HG03565 (cell line): ENCODE results near the gene LGR6.
"Not testable (repeated sequence)": the region's sequence is repeated elsewhere in the genome, so short reads cannot be mapped to it uniquely, and the experiment has no call there.

Experiments
- ATAC-seq: cut with Tn5 transposase; IDR thresholded peaks from one replicate; pipeline ENCODE4 v1.9.1; 2021; ENCODE audit warnings: mild to moderate bottlenecking, moderate library complexity; ENCODE audit not compliant: unreplicated experiment

The LGR6 gene

GRCh38 chr1:202317941-202318925, 124.6 kb downstream of the LGR6 start:
- ATAC-seq = no peak

GRCh38 chr1:202319381-202320080, 125.9 kb downstream of the LGR6 start:
- ATAC-seq = no peak

- no peak for ATAC-seq
Observed at GRCh38 chr1:202320081-202320405, 126.4 kb downstream of the LGR6 start.

GRCh38 chr1:202323731-202324130, 130.1 kb downstream of the LGR6 start:
- ATAC-seq = no peak

- no peak for ATAC-seq
Observed at GRCh38 chr1:202324646-202325045, 131.0 kb downstream of the LGR6 start.

- no peak for ATAC-seq
Observed at GRCh38 chr1:202329891-202330290, 136.3 kb downstream of the LGR6 start.

GRCh38 chr1:202333861-202334260, 140.3 kb downstream of the LGR6 start:
- ATAC-seq = no peak

GRCh38 chr1:202343652-202344349, 150.2 kb downstream of the LGR6 start:
- ATAC-seq = no peak

GRCh38 chr1:202348005-202348508, 154.5 kb downstream of the LGR6 start:
- no peak for ATAC-seq

- peak; percentile 92 for ATAC-seq
Observed at GRCh38 chr1:202348509-202349205, 155.1 kb downstream of the LGR6 start, which contains the start of gene PPP1R12B. TSS of gene PPP1R12B (plus strand) at chr1:202348699. CDS start at chr1:202348852, 153 bp downstream.

- no peak for ATAC-seq
Observed at GRCh38 chr1:202349206-202349928, 155.8 kb downstream of the LGR6 start.

GRCh38 chr1:202351725-202352124, 158.1 kb downstream of the LGR6 start:
- ATAC-seq = no peak

- ATAC-seq = not testable (repeated sequence)
Observed at GRCh38 chr1:202352583-202353197, 159.1 kb downstream of the LGR6 start.

- no peak for ATAC-seq
Observed at GRCh38 chr1:202355944-202356553, 162.4 kb downstream of the LGR6 start.

GRCh38 chr1:202357506-202357905, 163.9 kb downstream of the LGR6 start:
- ATAC-seq = no peak

GRCh38 chr1:202361224-202361623, 167.6 kb downstream of the LGR6 start:
- ATAC-seq = no peak

- no peak for ATAC-seq
Observed at GRCh38 chr1:202361701-202362100, 168.1 kb downstream of the LGR6 start.

GRCh38 chr1:202362212-202362611, 168.6 kb downstream of the LGR6 start:
- no peak for ATAC-seq
